ENCODE results near the gene IKZF1.

The IKZF1 gene

GRCh38 chr7:50330696-50331095, 26.2 kb downstream of the IKZF1 start:
- no peak for TF ChIP-seq CTCF (conservative IDR thresholded peaks at IDR 0.05)
- H3K27ac ChIP-seq, result no peak overlapping the region

- H3K27ac ChIP-seq, result no peak overlapping the region
Measured at GRCh38 chr7:50331564-50332208, 27.2 kb downstream of the IKZF1 start.

GRCh38 chr7:50332241-50333165, 28.0 kb downstream of the IKZF1 start:
- no peak overlapping the region for H3K27ac ChIP-seq

More at GRCh38 chr7:50331564-50332208, 27.2 kb downstream of the IKZF1 start:
- TF ChIP-seq CTCF (conservative IDR thresholded peaks at IDR 0.05), result no peak

GRCh38 chr7:50333221-50333651, 28.7 kb downstream of the IKZF1 start:
- no peak for TF ChIP-seq CTCF (conservative IDR thresholded peaks at IDR 0.05)
- no peak overlapping the region for H3K27ac ChIP-seq

More at GRCh38 chr7:50332241-50333165, 28.0 kb downstream of the IKZF1 start:
- TF ChIP-seq CTCF (conservative IDR thresholded peaks at IDR 0.05), result no peak

GRCh38 chr7:50334341-50334994, 30.0 kb downstream of the IKZF1 start:
- no peak for TF ChIP-seq CTCF (conservative IDR thresholded peaks at IDR 0.05)
- H3K27ac ChIP-seq, result no peak overlapping the region

- TF ChIP-seq CTCF (conservative IDR thresholded peaks at IDR 0.05), result no peak
- H3K27ac ChIP-seq, result no peak overlapping the region
Measured at GRCh38 chr7:50335230-50335794, 30.8 kb downstream of the IKZF1 start.
